Erythroblast (primary cell): ENCODE results near the gene ZNF438.

Source experiments
- DNase-seq, 2 experiments: peaks; one replicate each; lab custom pipeline; 2025; lab: John Stamatoyannopoulos, UW
- GATA1 ChIP-seq: IDR thresholded peaks from 2 replicates; pipeline ENCODE4 v1.6.1; 2011; ENCODE audit warnings: low read depth, mild to moderate bottlenecking, control low read depth, low read length, moderate library complexity
- POLR2A ChIP-seq: IDR thresholded peaks from 2 replicates; pipeline ENCODE4 v1.6.1; 2011; ENCODE audit warnings: mild to moderate bottlenecking, low read length

Gene ZNF438

GRCh38 chr10:30869566-30869965 is 162.1 kb downstream of the ZNF438 start:
- TF ChIP-seq POLR2A (no peak), GATA1 (no peak)
- DNase-seq: no peak

GRCh38 chr10:30868611-30869010 is 163.1 kb downstream of the ZNF438 start:
- TF ChIP-seq GATA1 (no peak), POLR2A (no peak)

GRCh38 chr10:30866896-30867295 is 164.8 kb downstream of the ZNF438 start:
- no peak for TF ChIP-seq GATA1
- no peak for TF ChIP-seq POLR2A
- DNase-seq: no peak

More at GRCh38 chr10:30868611-30869010, 163.1 kb downstream of the ZNF438 start:
- DNase-seq: no peak

GRCh38 chr10:30865141-30865926 is 166.3 kb downstream of the ZNF438 start:
- no peak for DNase-seq
- TF ChIP-seq POLR2A: no peak
- no peak for TF ChIP-seq GATA1

GRCh38 chr10:30863516-30864210 is 168.0 kb downstream of the ZNF438 start:
- TF ChIP-seq GATA1: no peak
- no peak for TF ChIP-seq POLR2A
- DNase-seq: no peak

GRCh38 chr10:30862486-30862885 is 169.2 kb downstream of the ZNF438 start:
- DNase-seq: no peak
- no peak for TF ChIP-seq GATA1
- no peak for TF ChIP-seq POLR2A

- TF ChIP-seq POLR2A (no peak), GATA1 (no peak)
- DNase-seq: no peak
These were observed 169.7 kb downstream of the ZNF438 start for GRCh38 chr10:30861976-30862375.

- TF ChIP-seq GATA1 (no peak), POLR2A (no peak)
- DNase-seq: no peak
These were observed 170.4 kb downstream of the ZNF438 start for GRCh38 chr10:30861221-30861620.

GRCh38 chr10:30858499-30858898 is 173.2 kb downstream of the ZNF438 start:
- no peak for TF ChIP-seq POLR2A
- no peak for DNase-seq

GRCh38 chr10:30857803-30858202 is 173.9 kb downstream of the ZNF438 start:
- DNase-seq: no peak
- TF ChIP-seq POLR2A (no peak), GATA1 (no peak)

GRCh38 chr10:30855131-30855530 is 176.5 kb downstream of the ZNF438 start:
- TF ChIP-seq POLR2A (no peak), GATA1 (no peak)

GRCh38 chr10:30854656-30855055 is 177.0 kb downstream of the ZNF438 start:
- no peak for DNase-seq
- TF ChIP-seq GATA1: no peak
- no peak for TF ChIP-seq POLR2A

More at GRCh38 chr10:30855131-30855530, 176.5 kb downstream of the ZNF438 start:
- DNase-seq: no peak

- TF ChIP-seq GATA1 (no peak), POLR2A (no peak)
- no peak for DNase-seq
These were observed 178.6 kb downstream of the ZNF438 start for GRCh38 chr10:30853066-30853465.

GRCh38 chr10:30850776-30851175 is 180.9 kb downstream of the ZNF438 start:
- no peak for TF ChIP-seq POLR2A
- TF ChIP-seq GATA1: no peak
- no peak for DNase-seq
